GM08714 (cell line): ENCODE results near the gene NFIC.
"Not testable (repeated sequence)": the region's sequence is repeated elsewhere in the genome, so short reads cannot be mapped to it uniquely, and the experiment has no call there.

ENCODE experiments used
- H3K4me3 ChIP-seq: fragments of 200-500 bp; sonication (Bioruptor generic); 2 replicates; pipeline ENCODE4 v1.5.1; 2014; ENCODE audit warnings: mild to moderate bottlenecking, low read length, inconsistent platforms
- ZNF274 ChIP-seq: IDR thresholded peaks from 2 replicates; pipeline ENCODE4 v1.6.1; 2012; ENCODE audit warnings: mild to moderate bottlenecking, low read depth, low read length

NFIC gene

GRCh38 chr19:3383121-3383722 lies 16.8 kb downstream of the NFIC start:
- TF ChIP-seq ZNF274, result no peak
- no peak overlapping the region for H3K4me3 ChIP-seq

GRCh38 chr19:3386447-3387234 lies 20.3 kb downstream of the NFIC start:
- TF ChIP-seq ZNF274, result no peak
- H3K4me3 ChIP-seq, result no peak overlapping the region

- TF ChIP-seq ZNF274, result no peak
- no peak overlapping the region for H3K4me3 ChIP-seq
These were observed 21.5 kb downstream of the NFIC start for GRCh38 chr19:3387645-3388589.

- no peak for TF ChIP-seq ZNF274
These were observed 23.0 kb downstream of the NFIC start for GRCh38 chr19:3389446-3389778.

GRCh38 chr19:3389876-3390371 lies 23.5 kb downstream of the NFIC start:
- TF ChIP-seq ZNF274, result no peak
- no peak overlapping the region for H3K4me3 ChIP-seq

More at GRCh38 chr19:3389446-3389778, 23.0 kb downstream of the NFIC start:
- H3K4me3 ChIP-seq, result no peak overlapping the region

GRCh38 chr19:3391911-3392310 lies 25.5 kb downstream of the NFIC start:
- not testable (repeated sequence) for H3K4me3 ChIP-seq

- no peak for TF ChIP-seq ZNF274
These were observed 26.1 kb downstream of the NFIC start for GRCh38 chr19:3392480-3392879.

GRCh38 chr19:3396881-3397265 lies 30.5 kb downstream of the NFIC start:
- TF ChIP-seq ZNF274, result no peak

More at GRCh38 chr19:3392480-3392879, 26.1 kb downstream of the NFIC start:
- no peak overlapping the region for H3K4me3 ChIP-seq

GRCh38 chr19:3397266-3398022 lies 31.1 kb downstream of the NFIC start:
- no peak for TF ChIP-seq ZNF274
- H3K4me3 ChIP-seq, result no peak overlapping the region

More at GRCh38 chr19:3396881-3397265, 30.5 kb downstream of the NFIC start:
- no peak overlapping the region for H3K4me3 ChIP-seq

GRCh38 chr19:3398114-3398899 lies 31.9 kb downstream of the NFIC start:
- H3K4me3 ChIP-seq, result no peak overlapping the region
- TF ChIP-seq ZNF274, result no peak

GRCh38 chr19:3398900-3399278 lies 32.5 kb downstream of the NFIC start:
- TF ChIP-seq ZNF274, result no peak
- no peak overlapping the region for H3K4me3 ChIP-seq

GRCh38 chr19:3399311-3399710 lies 32.9 kb downstream of the NFIC start:
- H3K4me3 ChIP-seq, result not testable (repeated sequence)
